ENCODE measurements around the gene CRMP1.

Gene CRMP1

DNA sequence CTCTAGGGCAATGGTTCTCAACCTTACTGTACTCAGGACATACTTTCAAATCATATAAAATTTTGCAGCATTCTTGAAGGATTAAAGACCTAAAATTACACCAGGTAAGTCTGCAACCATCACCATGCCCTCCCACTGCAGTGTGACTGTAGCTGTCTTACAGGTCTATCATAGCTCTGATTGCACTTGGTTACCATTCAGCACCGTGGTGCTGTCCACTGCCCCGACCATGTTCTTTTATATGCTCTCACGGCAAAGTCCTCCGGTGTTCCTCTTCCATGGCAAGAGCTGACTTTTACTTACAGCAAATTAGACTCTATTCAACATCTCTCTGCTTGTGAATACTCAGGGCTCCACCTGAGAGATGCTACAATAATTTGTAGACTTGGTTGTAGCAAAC is 11.5 kb downstream of the CRMP1 start:
- H3K36me3 ChIP-seq (ENCODE audit: control insufficient read depth in 1 of 2, insufficient read depth in 2 of 2, low read length in 2 of 2) = no peaks in the 10 kb centered on the region
- H3K9ac ChIP-seq (ENCODE audit: low read depth in 1 of 2, low read length in 2 of 2) = no peak overlapping the region
- no peaks in the 10 kb centered on the region for H3K9me3 ChIP-seq (ENCODE audit: control insufficient read depth in 1 of 2, low read length in 2 of 2)
- H3K27ac ChIP-seq (ENCODE audit: low read depth, low read length) = no peak overlapping the region
- H3K4me3 ChIP-seq (ENCODE audit: low read depth in 1 of 2, low read length in 2 of 2) = no peak overlapping the region
- H3K27me3 ChIP-seq (ENCODE audit: control insufficient read depth in 1 of 2, insufficient read depth in 2 of 2, low read length in 2 of 2) = peaks cover 0 to 3% of the 10 kb centered on the region in 2 donors
- no peaks in the 10 kb centered on the region for H3K4me1 ChIP-seq (ENCODE audit: control insufficient read depth in 1 of 2, insufficient read depth in 2 of 2, low read length in 2 of 2)

DNA sequence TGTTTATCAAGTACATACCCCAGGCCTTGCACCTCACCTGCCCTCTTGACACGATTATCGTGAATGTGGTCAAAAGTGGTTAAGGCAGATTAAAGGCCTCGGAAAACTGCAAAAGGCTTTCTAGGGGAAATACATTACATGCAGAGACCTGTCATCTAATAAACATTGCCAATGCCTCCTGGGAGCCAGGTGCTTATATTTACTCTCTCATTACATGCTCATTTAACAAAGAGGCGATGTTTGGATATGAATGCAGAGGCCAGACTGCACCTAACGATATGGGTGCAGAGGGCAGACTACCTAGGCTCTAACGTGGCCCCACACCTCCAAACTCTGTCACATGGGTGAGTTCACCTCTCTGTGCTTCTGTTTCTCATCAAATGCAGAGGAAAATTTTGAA is 14.5 kb downstream of the CRMP1 start:
- Histone ChIP-seq H3K9me3 (ENCODE audit: control insufficient read depth in 1 of 2, low read length in 2 of 2) (no peaks in the 10 kb centered on the region), H3K9ac (ENCODE audit: low read depth in 1 of 2, low read length in 2 of 2) (no peak overlapping the region), H3K27ac (ENCODE audit: low read depth, low read length) (no peak overlapping the region), H3K4me3 (ENCODE audit: low read depth in 1 of 2, low read length in 2 of 2) (no peak overlapping the region), H3K4me1 (ENCODE audit: control insufficient read depth in 1 of 2, insufficient read depth in 2 of 2, low read length in 2 of 2) (no peaks in the 10 kb centered on the region), H3K27me3 (ENCODE audit: control insufficient read depth in 1 of 2, insufficient read depth in 2 of 2, low read length in 2 of 2) (no peaks in the 10 kb centered on the region), H3K36me3 (ENCODE audit: control insufficient read depth in 1 of 2, insufficient read depth in 2 of 2, low read length in 2 of 2) (no peaks in the 10 kb centered on the region)

DNA sequence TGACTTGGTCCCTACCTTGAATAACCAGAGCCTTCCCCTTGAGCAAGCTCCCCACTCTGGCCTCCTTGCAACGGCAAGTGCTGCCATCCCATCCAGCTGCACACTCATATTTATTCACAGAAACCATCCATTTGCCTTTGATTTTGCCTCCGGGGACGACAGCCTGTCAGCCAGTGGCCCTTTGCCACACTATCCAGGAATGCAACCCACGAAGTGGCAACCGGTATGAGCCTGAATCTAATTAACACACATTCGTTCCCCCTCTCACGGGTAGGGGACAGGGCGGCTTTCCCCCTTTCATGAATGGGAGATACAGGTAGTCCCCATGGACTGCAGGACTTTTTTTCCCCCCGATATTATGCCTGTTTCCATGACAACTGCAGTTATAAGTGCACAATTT is 15.5 kb downstream of the CRMP1 start:
- no peaks in the 10 kb centered on the region for H3K36me3 ChIP-seq (ENCODE audit: control insufficient read depth in 1 of 2, insufficient read depth in 2 of 2, low read length in 2 of 2)
- no peaks in the 10 kb centered on the region for H3K27me3 ChIP-seq (ENCODE audit: control insufficient read depth in 1 of 2, insufficient read depth in 2 of 2, low read length in 2 of 2)
- no peaks in the 10 kb centered on the region for H3K4me1 ChIP-seq (ENCODE audit: control insufficient read depth in 1 of 2, insufficient read depth in 2 of 2, low read length in 2 of 2)
- H3K9ac ChIP-seq (ENCODE audit: low read depth in 1 of 2, low read length in 2 of 2) = no peak overlapping the region
- H3K4me3 ChIP-seq (ENCODE audit: low read depth in 1 of 2, low read length in 2 of 2) = no peak overlapping the region
- no peak overlapping the region for H3K27ac ChIP-seq (ENCODE audit: low read depth, low read length)
- no peaks in the 10 kb centered on the region for H3K9me3 ChIP-seq (ENCODE audit: control insufficient read depth in 1 of 2, low read length in 2 of 2)

DNA sequence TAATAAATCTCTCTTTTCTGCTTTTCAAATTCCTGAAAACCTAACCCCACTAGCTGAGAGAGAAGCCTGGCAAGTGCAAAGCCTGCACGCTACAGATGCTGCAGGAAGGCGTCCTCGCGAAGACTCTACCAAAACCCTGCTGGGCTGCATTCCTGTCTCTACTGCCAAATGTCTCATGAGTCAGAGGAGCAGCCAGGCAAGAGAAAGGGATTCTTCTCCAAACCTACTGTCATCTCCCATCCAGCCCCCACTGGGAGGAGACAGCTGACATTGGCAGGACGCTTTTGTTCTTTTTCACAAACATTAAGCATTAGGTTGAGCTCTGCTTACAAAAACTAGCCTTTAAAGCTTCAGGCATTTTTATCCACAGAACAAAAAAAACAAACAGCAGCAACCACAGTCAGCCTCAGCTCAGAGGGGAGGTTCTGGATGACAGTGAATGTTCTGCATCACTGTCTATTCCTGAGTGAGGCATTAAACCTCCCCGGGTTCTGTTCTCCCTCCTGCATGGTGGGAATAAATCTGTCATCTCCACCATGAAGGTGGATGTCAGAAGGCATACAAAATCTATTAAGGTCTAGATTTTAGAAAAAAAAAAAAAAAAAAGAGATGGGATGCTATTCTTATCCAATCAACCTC is 18.0 kb downstream of the CRMP1 start:
- Histone ChIP-seq H3K27me3 (ENCODE audit: control insufficient read depth in 1 of 2, insufficient read depth in 2 of 2, low read length in 2 of 2) (no peaks in the 10 kb centered on the region), H3K9me3 (ENCODE audit: control insufficient read depth in 1 of 2, low read length in 2 of 2) (no peaks in the 10 kb centered on the region), H3K9ac (ENCODE audit: low read depth in 1 of 2, low read length in 2 of 2) (no peak overlapping the region), H3K36me3 (ENCODE audit: control insufficient read depth in 1 of 2, insufficient read depth in 2 of 2, low read length in 2 of 2) (no peaks in the 10 kb centered on the region), H3K4me3 (ENCODE audit: low read depth in 1 of 2, low read length in 2 of 2) (no peak overlapping the region), H3K27ac (ENCODE audit: low read depth, low read length) (no peak overlapping the region), H3K4me1 (ENCODE audit: control insufficient read depth in 1 of 2, insufficient read depth in 2 of 2, low read length in 2 of 2) (no peaks in the 10 kb centered on the region)

DNA sequence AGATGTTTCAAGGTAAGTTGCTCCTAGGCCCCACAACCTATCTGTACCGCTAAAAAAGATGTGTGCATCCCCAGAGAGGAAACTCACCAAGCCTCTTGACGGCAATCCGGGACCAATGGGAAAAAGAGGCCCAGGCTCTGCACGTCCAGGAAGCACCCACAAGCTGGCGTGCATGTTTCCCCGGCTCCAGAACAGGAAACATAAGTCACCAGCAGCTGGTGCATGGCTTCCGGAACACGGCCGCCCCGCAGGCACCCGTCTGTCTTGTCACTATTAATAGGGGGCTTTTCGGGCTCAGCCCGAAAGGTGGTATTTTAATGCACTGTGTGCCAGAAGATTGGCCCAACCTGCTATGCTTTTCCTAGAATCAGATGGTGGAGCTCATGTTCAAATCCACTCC is 22.2 kb downstream of the CRMP1 start:
- Histone ChIP-seq H3K9me3 (ENCODE audit: control insufficient read depth in 1 of 2, low read length in 2 of 2) (no peaks in the 10 kb centered on the region), H3K27ac (ENCODE audit: low read depth, low read length) (no peak overlapping the region), H3K9ac (ENCODE audit: low read depth in 1 of 2, low read length in 2 of 2) (no peak overlapping the region), H3K4me1 (ENCODE audit: control insufficient read depth in 1 of 2, insufficient read depth in 2 of 2, low read length in 2 of 2) (no peaks in the 10 kb centered on the region), H3K36me3 (ENCODE audit: control insufficient read depth in 1 of 2, insufficient read depth in 2 of 2, low read length in 2 of 2) (no peaks in the 10 kb centered on the region), H3K4me3 (ENCODE audit: low read depth in 1 of 2, low read length in 2 of 2) (no peak overlapping the region), H3K27me3 (ENCODE audit: control insufficient read depth in 1 of 2, insufficient read depth in 2 of 2, low read length in 2 of 2) (no peaks in the 10 kb centered on the region)

DNA sequence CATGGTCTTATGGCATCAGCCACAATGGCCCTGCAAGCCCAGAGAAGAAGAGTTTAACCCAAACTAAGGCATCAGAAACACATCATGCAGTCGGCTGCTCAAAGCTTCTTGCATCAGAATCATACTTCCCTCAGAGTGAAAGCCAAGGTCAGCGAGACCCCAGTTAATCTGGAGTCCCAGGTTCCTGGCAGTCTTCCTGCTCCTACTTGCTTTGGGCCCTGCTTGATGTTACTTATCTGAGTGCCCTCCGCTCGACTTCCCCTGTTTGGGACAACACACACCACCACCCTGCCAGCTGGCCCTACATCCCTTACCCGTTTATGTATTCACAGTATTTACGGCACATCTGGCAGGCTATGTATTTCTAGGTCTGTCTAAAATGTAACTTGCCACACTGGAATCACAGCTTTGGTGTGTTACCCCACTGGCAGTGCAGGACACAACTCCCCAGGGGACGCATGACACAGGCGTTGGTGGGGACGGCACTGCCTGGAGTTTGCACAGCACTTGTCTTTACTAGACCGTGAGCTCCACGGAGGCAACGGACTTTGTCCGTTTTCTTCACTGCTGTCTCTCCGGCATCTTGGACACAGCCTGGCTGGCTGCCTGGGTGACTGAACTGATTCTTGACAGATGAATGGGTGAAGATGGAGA is 22.8 kb downstream of the CRMP1 start:
- no peak overlapping the region for H3K4me3 ChIP-seq (ENCODE audit: low read depth in 1 of 2, low read length in 2 of 2)
- H3K36me3 ChIP-seq (ENCODE audit: control insufficient read depth in 1 of 2, insufficient read depth in 2 of 2, low read length in 2 of 2) = no peaks in the 10 kb centered on the region
- no peaks in the 10 kb centered on the region for H3K4me1 ChIP-seq (ENCODE audit: control insufficient read depth in 1 of 2, insufficient read depth in 2 of 2, low read length in 2 of 2)
- H3K27me3 ChIP-seq (ENCODE audit: control insufficient read depth in 1 of 2, insufficient read depth in 2 of 2, low read length in 2 of 2) = no peaks in the 10 kb centered on the region
- no peak overlapping the region for H3K27ac ChIP-seq (ENCODE audit: low read depth, low read length)
- H3K9ac ChIP-seq (ENCODE audit: low read depth in 1 of 2, low read length in 2 of 2) = no peak overlapping the region
- H3K9me3 ChIP-seq (ENCODE audit: control insufficient read depth in 1 of 2, low read length in 2 of 2) = no peaks in the 10 kb centered on the region

DNA sequence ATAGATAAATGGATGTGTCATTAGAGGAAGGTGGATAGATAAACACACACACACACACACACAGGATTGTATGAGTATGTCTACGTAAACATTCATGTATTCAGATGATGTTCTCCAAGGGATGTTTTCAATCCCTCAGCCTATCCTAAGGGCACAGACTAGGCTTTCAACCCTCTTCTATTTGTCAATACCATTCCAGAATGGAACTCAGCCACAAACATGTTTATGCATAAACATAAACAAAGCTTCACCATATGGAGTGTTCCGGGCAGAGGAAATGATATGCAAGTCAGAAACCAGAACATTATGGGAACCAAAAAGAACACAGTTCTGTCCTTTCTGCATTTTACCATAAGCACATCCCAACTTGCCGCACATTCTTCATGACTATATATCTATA is 25.0 kb downstream of the CRMP1 start:
- Histone ChIP-seq H3K27me3 (ENCODE audit: control insufficient read depth in 1 of 2, insufficient read depth in 2 of 2, low read length in 2 of 2) (no peaks in the 10 kb centered on the region), H3K9ac (ENCODE audit: low read depth in 1 of 2, low read length in 2 of 2) (no peak overlapping the region), H3K9me3 (ENCODE audit: control insufficient read depth in 1 of 2, low read length in 2 of 2) (no peaks in the 10 kb centered on the region), H3K4me3 (ENCODE audit: low read depth in 1 of 2, low read length in 2 of 2) (no peak overlapping the region), H3K27ac (ENCODE audit: low read depth, low read length) (no peak overlapping the region), H3K36me3 (ENCODE audit: control insufficient read depth in 1 of 2, insufficient read depth in 2 of 2, low read length in 2 of 2) (no peaks in the 10 kb centered on the region), H3K4me1 (ENCODE audit: control insufficient read depth in 1 of 2, insufficient read depth in 2 of 2, low read length in 2 of 2) (no peaks in the 10 kb centered on the region)

DNA sequence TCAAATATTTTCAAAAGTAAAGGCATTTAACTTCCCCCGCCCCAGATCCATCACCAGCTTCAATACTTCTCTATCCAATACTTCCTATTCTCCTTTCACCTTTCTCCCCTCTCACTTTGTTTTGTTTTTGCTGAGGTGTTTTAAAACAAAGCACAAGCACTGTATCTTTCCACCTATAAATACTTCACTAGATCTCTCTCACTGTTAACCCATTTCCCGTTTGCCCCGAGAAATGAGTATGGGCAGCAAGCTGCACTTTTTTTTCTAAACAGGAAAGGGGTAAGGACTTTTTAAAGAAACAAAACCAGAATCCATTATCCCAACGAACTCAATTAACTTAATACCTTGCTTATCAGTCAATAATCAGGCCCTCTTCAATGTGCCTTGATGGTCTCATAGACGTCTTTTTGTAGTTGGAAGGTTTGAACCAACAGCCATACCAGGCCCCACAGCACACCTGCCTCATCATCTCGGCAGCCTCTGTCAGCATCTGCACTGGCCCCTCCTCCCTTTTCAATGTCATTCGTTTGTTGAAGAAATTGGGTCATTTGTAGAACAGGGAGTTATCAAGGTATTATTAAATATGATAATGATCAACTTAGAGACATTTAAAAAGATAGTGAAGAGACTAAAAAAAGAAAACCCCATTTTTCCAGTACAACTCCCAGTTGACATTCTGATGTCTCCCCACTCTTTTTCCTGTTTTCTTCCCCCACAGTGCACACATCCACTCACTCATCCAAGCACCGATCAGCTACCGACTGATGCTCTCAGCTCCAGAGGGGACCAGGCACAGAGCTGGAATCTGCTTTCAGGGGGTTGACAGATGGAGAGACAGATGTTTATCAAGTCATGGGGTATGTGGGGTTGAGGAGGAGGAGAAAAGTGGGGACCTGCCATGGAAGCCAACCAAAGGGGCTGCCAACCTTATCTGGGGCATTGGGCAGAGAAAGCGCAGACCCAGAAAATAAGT is 25.8 kb downstream of the CRMP1 start:
- Histone ChIP-seq H3K9ac (ENCODE audit: low read depth in 1 of 2, low read length in 2 of 2) (no peak overlapping the region), H3K4me3 (ENCODE audit: low read depth in 1 of 2, low read length in 2 of 2) (no peak overlapping the region), H3K9me3 (ENCODE audit: control insufficient read depth in 1 of 2, low read length in 2 of 2) (no peaks in the 10 kb centered on the region), H3K27ac (ENCODE audit: low read depth, low read length) (no peak overlapping the region), H3K36me3 (ENCODE audit: control insufficient read depth in 1 of 2, insufficient read depth in 2 of 2, low read length in 2 of 2) (no peaks in the 10 kb centered on the region), H3K4me1 (ENCODE audit: control insufficient read depth in 1 of 2, insufficient read depth in 2 of 2, low read length in 2 of 2) (no peaks in the 10 kb centered on the region), H3K27me3 (ENCODE audit: control insufficient read depth in 1 of 2, insufficient read depth in 2 of 2, low read length in 2 of 2) (no peaks in the 10 kb centered on the region)

DNA sequence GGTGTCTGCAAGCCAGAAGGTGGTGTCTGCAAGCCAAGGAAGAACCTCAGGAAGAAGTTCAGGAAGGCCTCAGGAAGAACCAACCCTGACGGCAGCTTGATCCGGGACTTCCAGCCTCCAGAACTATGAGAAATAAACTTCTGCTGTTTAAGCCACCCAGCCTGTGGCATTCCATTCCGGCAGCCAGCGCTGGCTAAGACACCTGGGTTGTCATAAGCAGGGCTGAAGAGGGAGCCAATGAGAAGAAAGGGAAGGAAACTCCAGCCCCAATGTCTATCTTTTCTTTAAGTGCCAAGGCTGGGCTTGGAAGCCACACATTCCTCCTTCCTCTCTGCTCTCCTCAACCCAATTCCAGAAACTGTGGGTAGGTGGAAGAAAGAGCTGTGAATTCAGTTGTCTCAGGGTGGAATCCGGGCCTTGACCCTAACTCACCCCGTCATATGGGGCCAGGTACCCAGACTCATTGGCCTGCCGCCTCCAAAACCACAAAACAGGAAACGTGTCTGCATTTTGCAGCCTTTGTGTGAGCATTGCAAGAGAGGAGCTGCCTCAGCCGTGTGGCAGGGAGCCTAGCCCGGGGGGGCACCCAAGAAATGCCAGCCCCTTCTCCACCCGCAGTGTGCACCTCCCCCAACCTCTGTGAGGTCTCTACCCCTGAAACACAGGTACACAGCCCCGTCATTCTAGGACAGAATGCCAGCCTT is 26.8 kb downstream of the CRMP1 start:
- Histone ChIP-seq H3K9ac (ENCODE audit: low read depth in 1 of 2, low read length in 2 of 2) (no peak overlapping the region), H3K9me3 (ENCODE audit: control insufficient read depth in 1 of 2, low read length in 2 of 2) (no peaks in the 10 kb centered on the region), H3K27ac (ENCODE audit: low read depth, low read length) (no peak overlapping the region), H3K27me3 (ENCODE audit: control insufficient read depth in 1 of 2, insufficient read depth in 2 of 2, low read length in 2 of 2) (no peaks in the 10 kb centered on the region), H3K36me3 (ENCODE audit: control insufficient read depth in 1 of 2, insufficient read depth in 2 of 2, low read length in 2 of 2) (no peaks in the 10 kb centered on the region), H3K4me1 (ENCODE audit: control insufficient read depth in 1 of 2, insufficient read depth in 2 of 2, low read length in 2 of 2) (no peaks in the 10 kb centered on the region), H3K4me3 (ENCODE audit: low read depth in 1 of 2, low read length in 2 of 2) (no peak overlapping the region)

Data from duodenal mucosa (tissue), 2 donors.